ENCODE measurements around the gene SUN5.
"Not testable (repeated sequence)": the region's sequence is repeated elsewhere in the genome, so short reads cannot be mapped to it uniquely, and the experiment has no call there.

Gene SUN5, protein sequence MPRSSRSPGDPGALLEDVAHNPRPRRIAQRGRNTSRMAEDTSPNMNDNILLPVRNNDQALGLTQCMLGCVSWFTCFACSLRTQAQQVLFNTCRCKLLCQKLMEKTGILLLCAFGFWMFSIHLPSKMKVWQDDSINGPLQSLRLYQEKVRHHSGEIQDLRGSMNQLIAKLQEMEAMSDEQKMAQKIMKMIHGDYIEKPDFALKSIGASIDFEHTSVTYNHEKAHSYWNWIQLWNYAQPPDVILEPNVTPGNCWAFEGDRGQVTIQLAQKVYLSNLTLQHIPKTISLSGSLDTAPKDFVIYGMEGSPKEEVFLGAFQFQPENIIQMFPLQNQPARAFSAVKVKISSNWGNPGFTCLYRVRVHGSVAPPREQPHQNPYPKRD

GRCh38 chr20:33004141-33004751, at the start of gene SUN5:
Gene SUN5 (minus strand): TSS chr20:33004433. CDS start chr20:33004340, 93 bp downstream.
- no peak for DNase-seq (ENCODE audit: low read depth)

DNA sequence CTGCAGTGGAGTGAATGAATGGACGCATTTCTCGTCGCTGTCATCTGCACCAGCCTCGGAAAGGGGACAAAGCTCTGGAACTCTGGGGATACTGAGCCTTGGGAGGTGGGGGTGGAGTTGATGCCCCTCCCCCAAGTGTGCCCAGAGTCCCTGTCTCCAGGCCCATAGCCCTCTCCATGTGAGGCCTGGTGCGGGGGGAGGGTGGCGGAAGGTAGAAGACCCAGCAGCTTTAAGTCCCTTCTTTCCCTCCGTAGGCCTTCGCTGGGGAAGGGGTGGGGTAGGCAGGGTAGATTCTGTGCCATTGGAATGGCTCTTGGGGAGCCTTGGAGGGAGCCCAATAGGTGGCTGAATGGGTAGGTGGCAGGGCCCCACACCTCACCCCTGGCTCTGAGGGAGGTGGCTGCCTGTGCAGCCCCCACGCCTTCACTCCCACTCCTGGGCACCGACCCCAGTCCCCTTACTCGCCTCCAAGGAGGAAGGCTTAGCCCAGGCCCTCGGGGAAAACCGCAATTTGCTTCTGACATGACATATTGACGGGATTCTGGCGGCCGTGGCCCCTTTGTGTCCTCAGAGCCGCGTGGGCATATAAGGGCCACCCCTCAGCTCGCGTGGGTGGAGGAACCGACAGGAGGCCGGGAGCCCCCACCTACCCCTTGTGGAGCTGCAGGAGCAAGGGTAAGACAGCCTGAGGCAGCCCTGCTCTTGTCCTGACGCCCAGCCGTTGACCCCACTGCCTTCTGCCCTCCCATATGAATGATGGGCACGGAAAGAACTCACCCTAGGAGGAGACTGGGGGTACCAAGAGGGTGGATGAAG, 49.3 kb upstream of the SUN5 start, which contains the start of gene BPIFB3:
Gene BPIFB3, plus strand, starts transcription at position 613 of the 816 bp plus-strand sequence. CDS start 1,533 bp downstream, outside the sequence.
- no peak for DNase-seq (ENCODE audit: low read depth)

DNA sequence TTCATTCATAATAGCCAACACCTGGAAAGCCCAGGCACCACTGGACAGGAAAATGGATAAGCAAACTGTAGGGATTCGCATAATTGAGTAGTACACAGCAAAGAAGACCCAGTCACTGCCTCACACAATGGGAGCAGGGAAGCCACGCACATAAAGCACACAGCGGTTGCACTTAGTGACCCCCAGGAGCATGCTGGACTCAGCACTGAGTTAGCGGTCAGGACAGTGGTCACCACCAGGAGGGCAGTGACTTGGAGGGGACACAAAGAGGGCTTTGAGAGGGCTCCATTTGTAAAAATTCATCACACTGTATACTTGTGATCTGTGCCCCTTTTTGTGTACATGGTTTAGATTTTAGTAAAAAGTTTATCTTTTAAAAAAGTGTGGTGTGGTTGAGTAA, 47.1 kb upstream of the SUN5 start:
- no peak for DNase-seq (ENCODE audit: low read depth)

DNA sequence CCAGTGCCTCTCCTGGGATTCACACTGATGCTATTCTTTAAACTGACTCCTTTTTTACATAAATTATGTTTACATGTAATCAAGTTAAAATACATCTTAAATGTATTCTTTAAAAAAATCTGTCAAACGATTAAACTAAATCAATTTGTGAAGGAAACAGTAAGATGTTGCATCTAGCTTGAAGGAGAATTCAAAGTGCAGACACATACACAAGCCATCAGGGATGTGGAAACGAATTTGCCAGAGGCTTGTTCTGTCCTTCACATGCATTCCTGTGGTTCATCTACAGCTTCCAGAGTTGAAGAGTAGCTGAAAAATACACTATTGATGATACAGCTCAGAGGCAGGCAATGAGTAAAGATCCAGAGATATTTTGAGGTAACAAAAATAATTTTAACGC, 42.2 kb upstream of the SUN5 start:
- no peak for DNase-seq (ENCODE audit: low read depth)

DNA sequence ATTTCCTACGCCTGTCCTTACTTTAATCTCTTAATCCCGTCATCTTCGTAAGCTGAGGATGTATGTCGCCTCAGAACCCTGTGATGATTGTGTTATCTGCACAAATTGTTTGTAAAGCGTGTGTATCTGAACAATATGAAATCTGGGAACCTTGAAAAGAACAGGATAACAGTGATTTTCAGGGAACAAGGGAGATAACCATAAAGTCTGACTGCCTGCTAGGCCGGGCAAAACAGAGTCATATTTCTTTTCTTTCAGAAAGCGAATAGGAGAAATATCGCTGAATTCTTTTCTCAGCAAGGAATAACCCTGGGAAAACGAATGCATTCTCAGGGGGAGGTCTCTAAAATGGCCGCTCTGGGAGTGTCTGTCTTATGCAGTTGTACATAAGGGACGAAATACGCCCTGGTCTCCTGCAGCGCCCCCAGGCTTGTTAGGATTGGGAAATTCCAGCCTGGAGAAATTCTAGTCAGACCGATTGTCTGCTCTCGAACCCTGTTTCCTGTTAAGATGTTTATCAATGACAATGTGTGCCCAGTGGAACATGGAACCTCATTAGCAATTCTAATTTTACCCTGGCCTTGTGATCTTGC, 41.0 kb upstream of the SUN5 start:
- DNase-seq (ENCODE audit: low read depth), result not testable (repeated sequence)

DNA sequence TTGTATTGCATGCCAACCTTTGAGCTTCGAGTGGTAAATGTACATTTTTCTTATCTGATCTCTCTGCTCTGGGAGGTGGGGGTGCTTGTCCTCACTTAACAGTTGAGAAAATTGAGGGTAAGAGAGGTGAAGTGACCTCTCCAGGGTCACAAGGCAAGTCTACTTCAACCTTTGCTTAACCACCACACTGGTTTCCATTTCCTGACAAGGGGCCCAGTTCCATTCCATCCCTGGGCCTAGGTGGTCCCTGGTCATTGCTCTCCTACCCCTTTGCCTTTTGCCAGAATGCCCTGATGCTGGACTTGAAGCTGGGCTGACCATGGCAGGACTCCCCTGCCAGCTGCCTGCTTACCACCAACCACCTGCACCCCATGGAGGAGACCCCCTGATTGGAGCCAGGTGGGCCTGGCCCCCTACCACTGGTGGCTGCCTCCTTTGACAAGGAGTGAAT, 39.5 kb upstream of the SUN5 start:
- DNase-seq (ENCODE audit: low read depth), result no peak

- no peak for DNase-seq (ENCODE audit: low read depth)
Measured at GRCh38 chr20:33042983-33043730, 38.9 kb upstream of the SUN5 start.

DNA sequence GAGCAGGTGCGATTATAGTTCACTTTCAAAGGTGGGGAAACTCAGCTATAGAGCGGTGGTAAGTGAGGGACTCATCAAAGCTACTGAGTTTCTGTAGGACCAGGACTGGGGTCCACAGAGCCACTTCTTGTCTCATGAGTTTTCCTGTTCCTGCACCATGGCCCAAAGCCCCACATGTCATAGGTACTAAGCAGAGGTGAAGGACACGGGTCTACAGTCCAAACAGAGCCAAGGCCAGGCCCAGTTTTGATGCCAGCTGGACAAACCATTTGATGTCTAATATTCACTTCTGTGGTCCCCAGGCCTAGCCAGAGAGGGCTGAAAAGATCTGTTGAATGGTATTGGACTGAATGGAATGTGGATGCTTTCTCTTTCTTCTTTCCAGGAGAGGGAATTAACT, 38.2 kb upstream of the SUN5 start:
- DNase-seq (ENCODE audit: low read depth), result no peak

DNA sequence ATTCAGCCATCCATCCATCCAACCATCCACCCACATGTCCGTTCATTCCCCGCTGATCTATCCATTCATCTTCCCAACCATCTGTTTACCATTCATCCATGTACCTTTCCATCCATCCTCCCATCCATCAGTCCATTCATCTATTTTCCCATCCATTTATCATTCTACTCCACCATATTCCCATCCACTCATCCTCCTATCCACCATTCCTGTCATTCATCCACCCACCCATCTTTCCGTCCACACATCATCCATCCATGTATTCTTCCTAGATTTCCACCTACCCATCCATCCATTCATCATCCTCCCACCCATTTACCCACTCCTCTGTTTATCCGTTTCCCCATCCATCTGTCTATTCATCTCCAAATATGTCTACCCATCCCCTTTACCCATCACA, 34.0 kb upstream of the SUN5 start:
- no peak for DNase-seq (ENCODE audit: low read depth)

GRCh38 chr20:33037456-33037855, 33.2 kb upstream of the SUN5 start:
- DNase-seq (ENCODE audit: low read depth), result no peak

GRCh38 chr20:33034901-33035492, 30.8 kb upstream of the SUN5 start:
- DNase-seq (ENCODE audit: low read depth), result no peak

GRCh38 chr20:33034115-33034514, 29.9 kb upstream of the SUN5 start:
- DNase-seq (ENCODE audit: low read depth), result no peak

DNA sequence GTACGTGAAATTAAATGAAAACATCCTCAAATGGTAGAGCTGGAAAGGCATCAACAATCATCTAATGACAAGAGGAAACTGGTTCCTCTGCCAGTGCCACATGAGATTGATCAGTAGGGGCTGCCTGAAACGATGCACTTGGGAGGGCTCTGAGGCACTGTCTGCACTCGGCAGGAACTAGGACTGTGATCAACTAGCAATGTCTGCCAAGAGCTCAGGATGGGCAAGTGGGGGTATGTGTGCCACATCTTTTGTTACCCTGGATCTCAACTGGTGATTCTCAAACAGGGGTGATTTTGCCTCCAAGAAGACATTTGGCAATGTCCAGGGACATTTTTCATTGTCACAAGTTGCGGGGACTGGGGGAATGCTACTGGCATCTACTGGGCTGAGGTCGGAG, 29.1 kb upstream of the SUN5 start:
- DNase-seq (ENCODE audit: low read depth), result no peak

DNA sequence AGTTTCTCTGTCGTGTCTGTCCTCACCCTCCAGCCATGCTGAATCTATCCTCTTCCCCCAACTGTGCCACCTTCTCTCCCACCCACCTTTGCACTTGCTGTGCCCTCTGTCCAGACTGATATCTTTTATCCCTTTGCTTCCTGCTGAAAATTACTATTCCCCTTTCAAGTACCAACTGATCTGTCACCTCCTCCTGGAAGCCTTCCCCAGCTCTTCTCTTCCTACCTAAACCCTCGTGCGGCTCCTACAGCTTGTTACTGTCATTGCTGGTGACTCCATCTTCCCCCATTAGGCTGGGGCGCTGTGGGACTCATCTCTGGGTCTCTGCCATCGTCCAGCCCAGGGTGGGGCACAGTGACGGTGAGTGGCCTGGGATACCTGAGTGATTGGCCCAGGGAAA, 28.3 kb upstream of the SUN5 start:
- no peak for DNase-seq (ENCODE audit: low read depth)

GRCh38 chr20:33031531-33031930, 27.3 kb upstream of the SUN5 start, which contains the start of gene BPIFB6:
Gene BPIFB6 (plus strand): TSS chr20:33031648. CDS start chr20:33031648, 0 bp downstream.
- DNase-seq (ENCODE audit: low read depth), result no peak

GRCh38 chr20:33030569-33030968, 26.3 kb upstream of the SUN5 start:
- DNase-seq (ENCODE audit: low read depth), result no peak

DNA sequence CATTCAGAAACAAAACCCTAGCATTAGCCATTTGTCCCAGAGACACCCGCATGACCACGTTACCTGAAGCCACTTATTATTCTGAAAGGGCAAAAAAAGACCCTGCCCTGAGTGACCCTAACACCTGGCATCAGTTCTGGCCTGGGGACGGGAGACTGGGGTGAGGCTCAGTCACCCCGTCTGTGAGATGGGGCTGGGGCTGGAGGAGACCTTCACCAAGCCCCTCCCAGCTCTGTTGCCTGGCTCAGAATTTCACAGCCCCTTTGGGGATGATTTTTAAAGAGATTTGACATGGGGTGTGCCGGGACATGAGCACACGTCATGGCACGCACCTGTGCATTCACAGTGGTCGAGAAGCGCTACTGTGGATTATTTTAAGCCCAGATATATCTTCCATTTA, 25.8 kb upstream of the SUN5 start:
- no peak for DNase-seq (ENCODE audit: low read depth)

- DNase-seq (ENCODE audit: low read depth), result no peak
Measured at GRCh38 chr20:33028875-33029274, 24.6 kb upstream of the SUN5 start.

DNA sequence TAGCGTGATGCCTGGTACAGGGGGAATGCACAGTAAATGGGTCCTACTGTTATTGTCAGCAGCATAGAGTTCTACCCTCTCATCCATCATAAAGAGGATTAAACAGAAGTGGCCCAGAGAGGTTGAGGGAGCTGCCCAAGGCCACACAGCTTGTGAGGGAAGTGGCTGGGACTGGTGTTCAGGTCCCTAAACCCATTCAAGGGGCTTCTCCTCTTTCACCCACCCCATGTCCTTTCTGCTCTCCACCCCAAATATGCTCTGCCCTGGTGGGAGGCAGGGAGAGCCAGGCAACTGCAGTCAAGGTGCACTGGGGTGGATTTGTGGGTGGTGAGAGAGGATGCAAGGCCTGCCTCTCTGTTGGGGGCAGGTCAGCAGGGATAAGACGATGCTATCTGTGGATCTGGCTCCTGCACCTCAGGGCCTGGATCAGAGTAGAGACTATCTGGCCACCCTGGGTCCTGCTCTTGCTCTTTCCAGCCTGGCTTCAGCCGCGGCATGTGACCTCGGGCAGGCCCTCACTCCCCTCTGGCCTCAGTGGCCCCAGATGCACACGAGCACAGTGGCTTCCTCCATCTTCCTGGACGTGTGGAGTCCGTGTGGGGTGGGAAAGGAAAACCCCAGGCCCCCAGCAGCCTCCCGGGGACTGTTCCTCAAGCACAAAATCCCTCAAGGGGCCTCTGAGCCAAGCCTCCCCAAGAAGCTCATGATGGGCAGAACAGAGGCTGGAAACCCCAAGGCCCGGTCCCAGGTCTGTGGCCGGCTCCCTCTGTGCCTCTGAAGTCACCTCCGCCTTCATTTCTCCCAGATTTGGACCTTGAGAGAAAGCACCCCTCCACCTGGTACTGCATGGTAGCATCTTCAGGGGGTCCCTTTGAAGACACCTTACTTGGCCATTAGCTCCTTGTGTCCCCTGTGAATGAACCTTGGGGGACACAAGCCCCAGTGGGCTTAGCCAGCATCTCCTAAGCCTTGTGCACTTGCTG, 23.8 kb upstream of the SUN5 start:
- DNase-seq (ENCODE audit: low read depth), result no peak

All from GM04504 (cell line).